ENCODE results near the gene AKAP8L.

Gene AKAP8L, protein sequence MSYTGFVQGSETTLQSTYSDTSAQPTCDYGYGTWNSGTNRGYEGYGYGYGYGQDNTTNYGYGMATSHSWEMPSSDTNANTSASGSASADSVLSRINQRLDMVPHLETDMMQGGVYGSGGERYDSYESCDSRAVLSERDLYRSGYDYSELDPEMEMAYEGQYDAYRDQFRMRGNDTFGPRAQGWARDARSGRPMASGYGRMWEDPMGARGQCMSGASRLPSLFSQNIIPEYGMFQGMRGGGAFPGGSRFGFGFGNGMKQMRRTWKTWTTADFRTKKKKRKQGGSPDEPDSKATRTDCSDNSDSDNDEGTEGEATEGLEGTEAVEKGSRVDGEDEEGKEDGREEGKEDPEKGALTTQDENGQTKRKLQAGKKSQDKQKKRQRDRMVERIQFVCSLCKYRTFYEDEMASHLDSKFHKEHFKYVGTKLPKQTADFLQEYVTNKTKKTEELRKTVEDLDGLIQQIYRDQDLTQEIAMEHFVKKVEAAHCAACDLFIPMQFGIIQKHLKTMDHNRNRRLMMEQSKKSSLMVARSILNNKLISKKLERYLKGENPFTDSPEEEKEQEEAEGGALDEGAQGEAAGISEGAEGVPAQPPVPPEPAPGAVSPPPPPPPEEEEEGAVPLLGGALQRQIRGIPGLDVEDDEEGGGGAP

DNA sequence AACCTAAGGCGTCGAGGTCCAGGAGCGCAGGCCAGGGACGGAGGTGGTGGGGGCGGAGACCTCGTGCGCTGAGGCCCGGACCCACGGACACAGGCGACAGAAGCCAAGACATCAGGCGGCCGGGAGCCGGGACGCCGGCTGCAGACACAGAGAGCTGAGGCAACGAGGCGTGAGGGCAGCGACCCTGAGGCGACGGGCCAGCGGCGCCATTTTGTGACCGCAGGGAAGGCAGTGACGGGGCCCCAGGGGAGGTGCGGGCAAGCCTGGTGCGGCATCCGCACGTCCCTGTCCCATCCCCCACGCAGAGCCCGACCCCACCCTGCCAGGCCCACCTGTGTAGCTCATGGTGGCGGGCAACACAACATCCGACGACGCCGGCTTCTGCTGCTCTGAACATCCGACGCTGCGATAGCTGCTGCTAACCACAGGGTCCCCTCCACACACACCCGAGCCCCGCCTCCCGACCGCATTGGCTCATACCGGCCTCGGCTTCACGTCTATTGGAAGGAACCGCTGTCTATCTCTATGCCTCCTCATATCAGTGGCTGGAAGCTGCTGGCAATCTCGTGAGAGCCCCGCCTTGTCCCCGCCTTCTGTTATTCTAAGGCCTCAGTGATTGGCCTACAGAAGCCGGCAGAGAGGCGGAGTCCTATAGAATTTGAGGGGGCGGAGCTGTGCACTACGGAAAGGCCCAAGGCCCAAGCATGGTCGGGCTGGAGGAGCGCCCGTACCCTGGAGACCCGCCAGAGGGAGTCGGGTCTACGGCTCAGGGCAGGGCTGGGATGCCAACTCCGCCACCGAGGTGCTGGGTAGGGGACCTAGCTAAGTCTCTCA is at the start of gene AKAP8L:
AKAP8L (minus strand) TSS at position 410 of the 834 bp plus-strand sequence; CDS start at position 345, 65 bp downstream.
- H3K4me3 ChIP-seq (ENCODE audit: low read depth, low read length): peak within 1 kb of the TSS; percentile 97

DNA sequence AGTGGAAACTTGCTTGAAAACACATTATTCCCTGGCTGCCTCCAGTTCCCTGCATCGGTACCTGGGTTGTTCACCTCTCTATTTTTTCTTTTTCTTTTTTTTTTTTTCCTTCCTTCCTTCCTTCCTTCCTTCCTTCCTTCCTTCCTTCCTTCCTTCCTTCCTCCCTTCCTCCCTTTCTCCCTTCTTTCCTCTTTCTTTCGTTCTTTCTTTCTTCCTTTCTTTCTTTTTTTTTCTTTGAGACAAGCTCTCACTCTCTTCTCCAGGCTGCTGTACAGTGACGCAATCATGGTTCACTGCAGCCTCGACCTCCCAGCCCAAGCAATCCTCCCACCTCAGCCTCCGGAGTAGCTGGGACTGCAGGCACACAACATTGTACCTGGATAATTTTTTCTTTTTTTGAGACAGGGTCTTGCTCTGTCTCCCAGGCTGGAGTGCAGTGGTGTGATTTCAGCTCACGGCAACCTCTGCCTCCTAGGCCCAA is 49.0 kb upstream of the AKAP8L start:
- no peak overlapping the region for H3K4me3 ChIP-seq (ENCODE audit: low read depth, low read length)

DNA sequence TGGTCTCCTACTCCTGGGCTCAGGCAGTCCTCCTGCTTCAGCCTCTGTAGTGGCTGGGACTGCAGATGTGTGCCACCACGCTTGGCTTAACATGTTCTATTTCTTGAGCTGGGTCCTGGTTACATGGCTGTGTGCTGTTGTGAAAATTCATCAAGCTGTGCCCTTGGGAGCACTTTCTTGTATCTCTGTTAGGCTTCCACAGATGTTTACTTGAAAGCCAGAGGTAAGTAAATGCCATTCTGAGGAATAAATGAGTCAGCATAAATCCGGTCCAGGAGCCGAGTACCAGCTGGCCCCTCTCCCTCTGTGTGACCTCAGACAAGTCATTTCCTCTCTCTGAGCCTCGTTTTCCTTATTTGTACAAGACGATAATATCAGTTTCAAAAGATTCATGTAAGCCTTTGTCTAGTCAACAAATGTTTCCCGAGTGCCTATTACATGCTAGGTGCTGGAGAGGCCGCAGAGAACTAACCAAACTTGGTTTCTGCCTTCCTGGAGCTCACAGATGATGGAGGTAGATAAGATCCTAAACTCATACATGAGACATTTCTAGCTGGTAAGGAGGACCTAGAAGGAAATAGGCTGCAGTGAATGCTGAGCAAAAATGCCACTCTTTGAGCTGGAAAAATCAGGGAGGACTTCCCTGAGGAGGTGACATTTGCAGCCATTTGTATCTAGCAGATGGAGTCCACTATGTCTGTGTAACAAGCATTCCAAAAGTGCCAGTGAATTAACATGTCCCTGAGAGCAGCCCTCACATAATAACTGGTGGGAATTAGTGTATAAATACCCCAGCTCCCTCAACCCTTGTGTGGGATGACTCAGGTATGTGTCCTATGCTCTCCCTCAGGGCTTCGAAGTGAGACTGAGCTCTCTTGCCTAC is 48.3 kb upstream of the AKAP8L start:
- H3K4me3 ChIP-seq (ENCODE audit: low read depth, low read length): no peak overlapping the region

DNA sequence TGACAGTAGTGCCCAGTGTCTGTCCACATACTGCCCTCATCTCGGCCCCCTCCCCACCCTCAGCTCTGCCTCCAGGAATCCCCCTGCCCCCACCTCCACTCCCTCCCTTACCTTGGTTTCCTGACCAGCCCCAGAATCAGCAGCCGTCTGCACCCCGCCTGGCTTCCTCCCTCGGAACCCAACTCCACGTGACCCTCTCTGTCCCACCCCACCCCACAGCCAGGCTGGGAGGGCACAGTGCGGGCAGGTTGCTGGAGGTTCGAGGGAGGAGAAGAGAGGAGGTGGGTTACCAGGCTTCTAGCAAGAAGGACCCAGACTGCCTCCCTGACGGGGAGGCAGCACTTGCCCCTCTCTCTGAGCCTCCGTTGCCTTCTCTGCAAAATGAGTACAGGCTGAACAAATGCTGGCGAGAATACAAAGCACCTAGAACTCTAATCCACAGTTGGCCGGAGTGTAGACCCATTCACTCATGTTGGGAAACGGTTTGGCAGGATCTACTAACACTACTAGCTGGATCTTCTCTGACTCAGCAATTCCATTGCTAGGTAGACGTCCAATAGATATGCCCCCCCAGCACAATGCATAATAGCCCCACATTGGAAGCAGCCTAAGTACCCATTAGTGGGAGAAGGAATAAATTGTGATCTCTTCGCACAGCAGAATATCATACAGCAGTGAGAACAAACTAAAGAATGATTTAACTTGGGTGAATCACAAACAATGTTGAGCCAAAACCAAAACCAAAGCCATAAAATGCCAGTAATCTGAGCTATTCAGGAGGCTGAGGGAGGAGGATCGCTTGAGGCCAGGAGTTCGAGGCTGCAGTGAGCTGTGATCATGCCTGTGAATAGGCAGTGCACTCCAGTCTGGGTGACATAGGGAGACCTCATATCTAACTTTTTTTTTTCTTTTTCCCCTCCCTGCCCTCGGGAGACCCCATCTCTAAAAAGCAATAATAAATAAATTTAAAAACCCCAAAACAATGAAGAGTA is 45.9 kb upstream of the AKAP8L start, which contains the start of gene RASAL3:
RASAL3 (minus strand) TSS at position 151 of the 992 bp plus-strand sequence. CDS start 186 bp downstream, outside the sequence.
- H3K4me3 ChIP-seq (ENCODE audit: low read depth, low read length): no peak within 1 kb of the TSS

DNA sequence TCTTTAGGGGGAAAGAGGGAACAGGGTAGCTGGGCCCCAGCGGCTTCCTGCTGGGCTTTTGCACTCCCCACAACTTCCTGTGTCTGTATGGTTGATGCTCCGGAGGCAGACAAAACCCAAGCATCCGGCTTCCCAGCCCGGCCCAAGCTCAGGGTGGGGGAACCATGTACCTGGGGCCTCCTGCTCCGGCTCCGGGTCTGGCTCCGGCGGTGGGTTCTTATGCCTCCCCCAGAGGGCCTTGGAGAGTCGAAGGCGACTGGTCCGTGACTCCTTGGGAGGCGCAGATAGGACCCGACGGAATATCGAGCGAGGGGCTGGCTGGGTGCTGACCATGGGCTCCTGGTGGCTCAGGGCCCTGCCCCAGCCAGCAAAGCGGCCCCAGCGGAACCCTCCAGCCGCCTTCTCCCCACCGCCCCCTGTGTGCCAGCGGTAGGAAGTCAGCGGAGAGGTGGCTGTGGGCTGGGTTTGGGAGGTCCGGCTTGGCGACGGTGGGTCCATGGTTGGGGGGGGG is 45.1 kb upstream of the AKAP8L start:
- no peak overlapping the region for H3K4me3 ChIP-seq (ENCODE audit: low read depth, low read length)

DNA sequence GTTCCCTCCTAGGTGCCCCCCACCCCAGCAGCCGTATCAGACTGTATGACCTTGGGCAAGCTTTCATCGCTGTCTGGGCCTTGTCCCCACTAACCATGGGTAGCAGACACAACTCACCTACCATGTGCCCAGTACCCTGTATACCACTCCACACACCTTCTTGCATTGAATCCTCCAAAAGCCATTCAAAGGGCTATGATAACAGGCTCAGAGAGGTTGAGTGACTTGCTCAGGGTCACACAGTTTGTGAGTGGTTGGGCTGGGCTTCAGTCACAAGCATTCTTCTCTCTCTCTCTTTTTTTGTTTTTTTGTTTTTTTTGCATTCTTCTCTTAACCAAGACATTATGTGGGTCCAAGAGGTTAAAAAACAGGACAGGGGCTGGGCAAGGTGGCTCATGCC is 42.9 kb upstream of the AKAP8L start:
- H3K4me3 ChIP-seq (ENCODE audit: low read depth, low read length): no peak overlapping the region

DNA sequence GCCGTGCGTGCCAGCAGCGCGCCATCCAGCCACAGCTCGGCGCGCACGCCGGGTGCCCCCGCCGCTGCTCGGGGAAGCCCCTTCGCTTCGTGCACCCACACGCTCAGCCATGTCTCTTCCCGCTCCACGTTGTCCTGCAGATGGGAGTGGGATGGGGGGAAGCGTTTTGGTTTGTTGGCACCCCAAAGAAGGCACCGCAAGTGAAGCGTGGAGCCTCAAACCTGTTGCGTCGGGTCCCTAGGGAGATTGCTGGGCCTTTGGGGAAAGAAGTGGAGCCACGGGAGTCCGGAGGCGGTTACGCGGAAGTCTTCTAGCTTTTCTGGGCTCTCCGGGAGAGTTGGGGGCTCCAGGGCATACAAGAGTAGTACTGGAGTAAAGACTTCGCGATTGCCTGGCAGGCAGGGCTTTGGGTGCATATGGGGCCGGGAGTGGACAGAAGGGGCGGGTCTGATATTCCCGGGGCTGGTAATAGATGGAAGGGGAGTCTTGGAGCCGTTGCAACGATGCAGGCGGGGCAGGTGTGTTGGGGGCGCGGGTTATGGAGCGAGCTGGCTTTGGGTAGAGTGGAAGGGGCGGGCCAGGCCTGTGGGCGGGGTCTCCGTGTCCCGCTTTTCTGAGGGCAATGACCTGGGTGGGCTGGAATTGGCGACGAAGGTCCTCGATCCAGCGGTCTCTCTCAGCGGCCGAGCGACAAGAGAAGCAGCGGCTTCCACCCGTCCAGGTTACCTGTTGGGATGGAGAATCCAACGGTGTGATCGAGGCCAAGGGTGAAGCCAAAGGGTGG is 39.1 kb upstream of the AKAP8L start:
- H3K4me3 ChIP-seq (ENCODE audit: low read depth, low read length): no peak overlapping the region

DNA sequence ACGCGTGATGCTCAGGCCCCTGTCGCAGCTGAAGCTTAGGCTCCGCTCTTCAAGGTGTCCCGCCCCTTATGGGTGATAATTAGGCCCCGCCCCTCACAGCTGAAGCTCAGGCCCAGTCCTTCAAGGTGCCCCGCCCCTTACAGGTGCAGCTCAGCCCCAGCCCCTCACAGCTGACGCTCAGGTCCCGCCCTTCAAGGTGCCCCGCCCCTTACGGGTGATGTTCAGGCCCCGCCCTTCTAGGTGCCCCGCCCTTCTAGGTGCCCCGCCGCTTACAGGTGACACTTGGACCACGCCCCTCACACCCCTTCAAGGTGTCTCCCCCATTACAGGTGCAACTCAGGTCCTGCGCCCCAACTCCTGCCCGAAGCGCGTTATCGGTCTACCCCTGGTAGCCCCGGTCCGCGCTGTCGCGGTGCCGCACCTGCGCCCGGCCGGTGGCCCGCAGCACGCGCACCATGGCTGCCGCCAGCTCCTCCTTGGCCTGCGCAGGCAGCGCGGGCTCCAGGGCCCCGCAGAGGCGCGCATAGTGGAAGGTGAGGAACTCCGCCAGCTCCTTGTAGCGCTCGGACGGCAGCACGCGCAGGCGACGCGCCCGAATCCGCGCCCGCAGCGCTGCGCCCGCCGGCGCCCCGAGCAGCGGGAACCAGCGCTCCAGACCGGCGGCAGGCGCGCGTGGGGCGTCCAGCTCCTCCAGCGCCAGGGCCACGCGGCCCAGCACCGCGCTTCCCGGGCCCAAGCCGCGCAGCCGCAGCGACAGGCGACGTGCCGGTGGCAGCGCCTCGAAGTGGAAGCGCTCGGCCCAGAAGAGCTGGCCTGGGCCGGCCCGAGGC is 38.3 kb upstream of the AKAP8L start:
- peak overlapping the region; percentile 39 for H3K4me3 ChIP-seq (ENCODE audit: low read depth, low read length)

DNA sequence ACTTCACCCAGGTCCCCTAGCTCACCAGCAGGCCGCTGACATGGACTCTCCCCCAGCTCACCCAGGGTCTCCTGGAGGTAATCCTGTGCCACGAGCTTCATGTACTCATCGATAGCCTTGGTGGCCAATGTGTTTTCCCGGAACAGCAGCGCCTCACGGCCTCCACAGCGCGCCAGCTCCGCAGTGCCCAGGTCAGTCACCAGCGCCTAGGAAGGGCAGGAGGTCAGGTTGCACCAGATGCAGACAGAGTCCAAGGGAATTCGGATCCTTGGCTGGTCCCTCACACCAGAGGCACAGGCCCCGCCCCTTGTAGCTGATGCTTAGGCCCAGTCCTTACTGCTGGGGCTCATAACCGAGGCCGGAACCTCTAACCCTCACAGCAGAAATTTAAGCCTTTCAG is 37.7 kb upstream of the AKAP8L start:
- no peak overlapping the region for H3K4me3 ChIP-seq (ENCODE audit: low read depth, low read length)

DNA sequence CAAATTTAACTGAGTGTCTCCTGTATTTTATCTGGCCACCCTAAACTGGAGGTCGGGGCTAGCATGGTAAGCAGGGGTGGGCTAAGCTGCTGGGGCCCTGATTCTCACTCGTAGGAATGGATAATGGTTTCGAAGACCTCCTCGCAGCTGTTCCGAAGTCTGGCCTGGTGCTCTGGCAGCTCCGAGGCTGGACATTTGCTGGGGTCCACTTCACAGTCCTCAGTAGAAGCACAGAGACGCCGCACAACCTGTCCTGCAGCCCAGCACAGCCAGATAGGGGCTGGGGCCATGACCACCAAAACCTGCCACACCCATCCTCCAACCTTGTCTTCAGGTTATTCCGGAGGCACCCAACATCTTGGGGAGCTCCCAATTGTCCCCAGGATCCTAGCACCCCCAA is 37.2 kb upstream of the AKAP8L start:
- no peak overlapping the region for H3K4me3 ChIP-seq (ENCODE audit: low read depth, low read length)

DNA sequence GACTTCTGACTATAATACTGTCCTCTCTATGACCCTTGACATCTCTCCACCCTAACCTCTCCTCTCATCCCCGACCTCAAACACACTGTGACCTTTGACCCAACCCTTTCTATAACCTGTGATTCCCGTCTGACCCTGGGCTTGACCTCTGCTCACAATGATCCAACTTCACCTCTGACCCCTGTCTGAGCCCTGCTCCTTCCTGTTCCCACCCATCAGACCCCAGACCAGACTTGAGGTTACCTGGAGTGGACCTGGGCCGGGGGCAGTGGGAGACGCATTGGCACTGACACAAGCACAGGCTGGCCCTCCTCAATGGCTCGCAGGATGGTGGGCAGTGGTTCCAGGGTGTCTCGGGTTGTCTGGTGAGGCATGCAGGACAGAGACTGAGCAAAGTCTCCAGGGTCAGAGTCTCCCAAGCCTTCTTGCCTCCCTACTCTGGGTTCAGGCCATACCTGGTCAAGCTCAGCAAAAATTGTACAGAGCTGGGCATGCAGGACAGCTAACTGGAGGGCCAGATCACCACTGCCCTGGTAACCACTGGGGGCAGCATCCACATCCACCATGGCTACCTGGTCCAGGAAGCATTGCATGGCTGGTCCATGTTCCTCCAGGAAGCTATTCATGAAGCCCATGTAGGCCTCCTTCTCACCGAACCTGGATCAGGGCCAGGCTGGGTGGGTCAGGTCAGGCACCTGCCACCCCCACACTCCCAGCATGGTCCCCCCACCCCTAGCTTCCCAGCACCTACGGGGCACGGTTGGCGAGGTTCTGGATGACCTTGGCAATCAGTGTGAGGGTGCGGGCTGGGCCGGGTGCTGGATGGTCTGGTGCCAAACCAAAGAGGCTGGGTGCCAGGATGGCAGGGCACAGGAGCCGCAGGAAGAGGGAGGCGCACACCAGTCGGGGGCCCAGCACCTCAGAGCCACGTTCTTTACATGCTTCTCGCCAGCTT is 35.4 kb upstream of the AKAP8L start:
- no peak overlapping the region for H3K4me3 ChIP-seq (ENCODE audit: low read depth, low read length)

DNA sequence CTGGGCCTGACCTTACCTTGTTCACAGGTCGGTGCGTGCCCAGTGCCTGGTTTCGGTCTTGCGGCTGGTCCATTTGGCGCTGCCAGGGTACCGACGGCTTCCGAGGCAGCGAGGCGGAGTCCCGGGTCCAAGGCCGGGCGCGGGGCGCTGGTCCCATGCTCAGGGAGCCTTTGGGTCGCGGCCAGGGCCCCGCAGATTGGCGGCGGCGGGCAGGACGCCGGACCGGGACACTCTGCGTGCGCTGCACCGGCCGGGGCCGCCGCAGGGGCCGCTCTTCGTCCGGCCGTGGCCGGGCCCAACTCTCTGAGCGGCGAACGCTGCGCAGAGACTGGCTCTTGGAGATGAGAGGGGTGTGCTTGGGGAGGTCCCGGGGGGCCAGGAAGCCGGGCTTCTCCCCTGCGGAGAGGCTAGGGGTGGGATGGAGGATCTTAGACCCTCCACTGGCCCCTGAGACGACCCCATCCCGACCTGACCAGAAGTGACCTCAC is 34.3 kb upstream of the AKAP8L start:
- peak overlapping the region; percentile 24 for H3K4me3 ChIP-seq (ENCODE audit: low read depth, low read length)

DNA sequence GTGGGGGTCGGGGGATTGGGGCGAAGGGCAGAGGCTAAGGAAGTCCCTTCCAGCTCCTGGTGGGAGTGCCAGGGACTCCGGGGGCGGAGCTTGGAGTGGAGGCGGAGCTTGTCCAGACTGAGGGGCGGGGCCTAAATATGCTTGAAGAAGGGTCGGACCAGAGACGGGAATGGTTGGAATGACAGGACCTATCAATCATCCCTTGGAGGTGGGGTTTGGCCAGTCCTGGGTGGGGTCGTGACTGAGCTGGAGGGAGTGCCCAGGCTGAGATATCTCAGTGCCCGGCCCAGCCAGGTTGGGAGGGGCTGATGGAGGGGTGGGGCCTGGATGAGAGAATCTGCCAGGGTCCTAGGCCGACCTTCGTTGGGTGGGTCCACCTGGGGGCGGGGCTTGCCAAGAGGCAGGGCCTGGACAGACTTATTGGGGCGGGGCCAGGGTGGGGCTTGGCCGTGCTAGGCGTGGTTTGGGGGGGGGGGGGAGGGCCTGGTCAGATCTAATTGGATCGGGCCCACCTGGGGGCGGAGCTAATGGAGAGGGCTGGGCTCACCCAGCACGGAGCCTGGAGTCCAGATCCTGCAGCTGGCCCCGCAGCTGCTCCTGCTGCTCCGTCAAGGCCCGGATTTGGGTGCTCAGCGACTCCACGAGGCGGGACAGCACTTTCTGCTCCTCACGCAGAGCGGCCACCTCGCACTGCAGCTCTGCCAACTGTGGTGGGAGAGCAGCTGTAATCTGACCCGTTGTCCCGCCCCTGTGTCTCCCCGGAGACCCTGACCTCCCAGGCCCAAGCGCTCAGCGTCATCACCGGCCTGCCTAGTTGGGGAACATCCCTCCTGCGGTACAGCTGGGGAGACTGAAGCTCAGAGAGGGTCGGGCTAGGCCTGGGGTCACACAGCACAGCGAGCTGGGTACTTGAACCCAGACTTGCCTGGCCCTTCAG is 33.6 kb upstream of the AKAP8L start:
- H3K4me3 ChIP-seq (ENCODE audit: low read depth, low read length): peak overlapping the region; percentile 30

DNA sequence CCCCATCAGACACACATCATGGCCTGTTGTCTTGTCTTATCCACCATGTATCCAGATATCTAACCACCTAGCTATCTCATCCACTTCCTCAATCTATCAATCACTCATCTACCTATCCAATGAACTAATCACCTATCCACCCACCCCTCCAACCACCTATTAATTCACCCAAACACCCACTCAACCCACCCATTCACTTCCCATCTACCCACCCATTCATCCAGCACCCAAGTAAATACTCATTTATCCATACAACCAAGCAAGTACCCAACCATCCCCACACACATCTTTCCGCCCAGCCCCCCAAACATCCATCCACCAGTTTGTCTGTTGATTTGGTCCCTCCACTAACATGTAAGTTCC is 31.7 kb upstream of the AKAP8L start:
- H3K4me3 ChIP-seq (ENCODE audit: low read depth, low read length): no peak overlapping the region
